Naive B cell (primary cell): Measurements from ENCODE around the gene ZDHHC22. TPM values are rescaled to one million over a fixed set of nuclear protein-coding genes. Genes with fewer than 3 reads are reported as not detected.

Experiments
- ATAC-seq, 2 donors: fragments of 150-1000 bp; cut with Tn5 transposase; 2 replicates each; pipeline ENCODE4 v1.10.0; 2021; ENCODE audit warnings: low read depth in 2 of 2, mild to moderate bottlenecking in 2 of 2, moderate library complexity in 2 of 2
- DNase-seq: peaks from one replicate; pipeline ENCODE4 v3.0.0; 2022
- H3K27ac Mint-ChIP-seq, 6 donors: one replicate each; pipeline ENCODE4 v1.8.0; 2020 to 2022; ENCODE audit warnings: mild to moderate bottlenecking in 6 of 6, mixed read lengths in 6 of 6, moderate library complexity in 5 of 6, inconsistent platforms in 2 of 6
- H3K27me3 Mint-ChIP-seq, 3 donors: one replicate each; pipeline ENCODE4 v1.8.0; 2021 to 2022; ENCODE audit warnings: mixed read lengths in 3 of 3, mild to moderate bottlenecking in 1 of 3
- H3K36me3 Mint-ChIP-seq, 2 donors: one replicate each; pipeline ENCODE4 v1.8.0; 2020 to 2022; ENCODE audit warnings: mixed read lengths in 2 of 2, inconsistent platforms in 1 of 2, mild to moderate bottlenecking in 1 of 2
- H3K4me1 Mint-ChIP-seq, 3 donors: one replicate each; pipeline ENCODE4 v1.8.0; 2020 to 2022; ENCODE audit warnings: mixed read lengths in 3 of 3, inconsistent platforms in 1 of 3, mild to moderate bottlenecking in 1 of 3, moderate library complexity in 1 of 3
- H3K4me3 Mint-ChIP-seq, 8 donors: one replicate each; pipeline ENCODE4 v1.8.0; 2020 to 2022; ENCODE audit warnings: mild to moderate bottlenecking in 8 of 8, mixed read lengths in 8 of 8, moderate library complexity in 8 of 8, inconsistent platforms in 2 of 8
- H3K9me3 Mint-ChIP-seq, 7 donors: one replicate each; pipeline ENCODE4 v1.8.0; 2020 to 2022; ENCODE audit warnings: mixed read lengths in 7 of 7, mild to moderate bottlenecking in 5 of 7, inconsistent platforms in 2 of 7, moderate library complexity in 1 of 7
- polyA plus RNA-seq, 6 donors: library from polyadenylated mRNA; unstranded; fragments of 300-500 nt; fragmentation: Illumina TruSeq; gene quantifications; one replicate each; pipeline ENCODE4 v1.2.3, GENCODE V29; 2021; ENCODE audit warnings: low read depth in 6 of 6

Gene ZDHHC22
- polyA plus RNA-seq, 6 donors from 2014 or later, result not detected

DNA sequence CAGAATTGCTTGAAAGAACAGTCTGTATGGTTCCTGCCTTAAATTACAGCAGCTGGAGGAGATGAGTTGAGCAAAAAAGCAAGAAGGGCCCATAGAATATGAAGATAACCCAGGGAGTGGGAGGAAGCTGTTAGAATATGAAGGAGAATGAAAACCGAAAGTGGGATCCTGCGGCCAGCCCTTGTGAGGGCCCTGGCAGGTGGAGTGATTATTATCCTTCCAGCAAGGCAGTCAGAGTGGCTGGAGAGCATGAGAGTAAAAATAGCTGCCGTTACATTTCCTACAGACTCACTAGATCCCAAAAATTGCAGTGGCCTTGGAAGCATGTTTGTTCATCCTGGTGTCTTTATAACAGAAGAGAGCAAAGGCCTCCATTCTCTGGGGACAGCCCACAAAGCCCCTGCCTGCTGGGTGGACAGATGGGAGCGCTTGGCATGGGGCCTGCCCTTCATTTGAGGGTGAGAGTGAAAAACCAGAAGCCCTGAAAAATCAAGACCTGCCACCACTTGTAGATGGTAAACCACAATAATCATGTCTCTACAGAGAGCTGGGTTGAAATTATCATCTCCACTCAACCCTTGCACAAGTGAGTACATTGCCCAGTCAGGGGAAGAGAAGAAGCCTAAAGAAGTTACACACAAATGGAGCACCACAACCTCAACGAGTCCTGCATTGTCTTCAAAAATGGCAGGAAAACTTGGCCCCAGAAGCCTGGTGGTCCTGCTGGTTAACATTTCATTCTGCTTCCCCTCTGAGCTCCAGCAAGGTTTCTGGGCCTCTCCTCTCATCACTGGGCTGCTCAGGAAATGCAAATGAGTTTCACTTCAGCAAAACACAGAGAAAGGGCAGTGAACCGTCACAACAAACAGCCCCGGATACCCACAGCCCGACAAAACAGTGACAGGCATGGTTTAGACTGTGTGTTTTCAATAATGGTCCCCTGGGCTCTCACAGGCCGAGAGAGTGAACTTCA, 20.5 kb downstream of the ZDHHC22 start:
- peak overlapping the region; percentile 63 to 93 (median 86) for H3K4me3 Mint-ChIP-seq
- H3K9me3 Mint-ChIP-seq, result no peaks in the 10 kb centered on the region
- peak; percentile 93 for DNase-seq
- no peaks in the 10 kb centered on the region for H3K36me3 Mint-ChIP-seq
- peak; percentile 84 to 86 for ATAC-seq
- H3K4me1 Mint-ChIP-seq, result peaks cover 57 to 94% (median 62%) of the 10 kb centered on the region in 3 donors
- peak overlapping the region; percentile 93 to 99 (median 98) for H3K27ac Mint-ChIP-seq
- H3K27me3 Mint-ChIP-seq, result no peaks in the 10 kb centered on the region

DNA sequence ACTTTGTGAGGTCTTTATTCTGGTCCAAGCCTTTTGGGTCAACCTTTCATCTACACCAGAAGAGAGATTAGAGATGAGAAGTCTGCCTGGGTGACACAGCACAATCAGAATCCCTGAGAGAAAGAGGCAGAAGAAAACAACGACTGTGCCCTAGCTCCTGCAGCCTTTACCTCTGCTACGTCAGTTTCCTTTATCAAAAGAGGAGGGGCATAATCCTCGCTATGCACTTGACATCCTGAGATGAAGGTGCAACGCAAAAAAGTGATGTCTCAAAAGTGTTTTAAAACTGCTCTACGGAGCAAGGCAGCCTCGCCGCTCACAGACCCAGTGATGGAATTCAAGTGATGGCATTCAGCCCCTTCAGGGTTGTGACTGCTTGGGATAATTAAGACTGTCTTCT, 21.7 kb downstream of the ZDHHC22 start:
- no peaks in the 10 kb centered on the region for H3K27me3 Mint-ChIP-seq
- H3K4me1 Mint-ChIP-seq, result peaks cover 52 to 94% (median 60%) of the 10 kb centered on the region in 3 donors
- ATAC-seq, result no peak
- H3K36me3 Mint-ChIP-seq, result no peaks in the 10 kb centered on the region
- peak overlapping the region in 7 of 8 donors; percentile 48 to 93 (median 74) for H3K4me3 Mint-ChIP-seq
- DNase-seq, result no peak
- H3K9me3 Mint-ChIP-seq, result no peaks in the 10 kb centered on the region
- H3K27ac Mint-ChIP-seq, result peak overlapping the region in 5 of 6 donors; percentile 89 to 99 (median 98)

DNA sequence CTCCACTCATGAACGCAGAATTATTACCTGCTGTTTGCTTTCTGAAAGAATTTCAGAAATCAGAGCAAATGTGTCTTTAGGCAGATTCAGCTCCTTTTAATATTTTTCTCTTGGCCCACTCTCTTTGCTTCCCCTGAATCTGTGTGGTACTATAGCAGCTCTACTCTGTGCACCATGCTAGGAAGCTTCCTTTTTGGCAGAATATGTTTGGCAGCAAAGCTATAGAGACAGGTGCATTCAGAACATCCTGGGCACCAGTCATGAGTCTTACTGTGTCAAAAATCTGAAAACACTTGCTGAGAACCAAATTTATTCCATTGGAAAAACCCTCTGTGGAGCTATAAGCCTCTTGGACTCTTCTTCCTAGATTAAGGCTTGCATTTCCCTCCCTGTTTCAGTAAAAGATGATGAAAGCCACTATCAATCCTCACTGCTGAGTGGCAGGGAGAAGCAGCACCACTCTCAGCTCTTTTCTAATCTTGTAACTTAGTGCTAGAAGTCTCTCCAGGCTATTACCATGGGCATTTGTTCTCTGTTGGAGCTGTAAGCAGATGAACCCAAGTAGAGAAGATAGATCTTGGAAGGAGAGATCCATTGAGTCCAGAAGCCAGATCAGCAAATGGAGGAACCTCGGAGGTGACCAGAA, 25.3 kb downstream of the ZDHHC22 start:
- no peak for ATAC-seq
- DNase-seq, result no peak
- H3K4me3 Mint-ChIP-seq, result no peak overlapping the region
- no peaks in the 10 kb centered on the region for H3K9me3 Mint-ChIP-seq
- H3K36me3 Mint-ChIP-seq, result peaks cover 0 to 3% of the 10 kb centered on the region in 2 donors
- peak overlapping the region in 3 of 6 donors; percentile 49 to 84 (median 66) for H3K27ac Mint-ChIP-seq
- no peaks in the 10 kb centered on the region for H3K27me3 Mint-ChIP-seq
- H3K4me1 Mint-ChIP-seq, result peaks cover 16 to 72% (median 29%) of the 10 kb centered on the region in 3 donors

DNA sequence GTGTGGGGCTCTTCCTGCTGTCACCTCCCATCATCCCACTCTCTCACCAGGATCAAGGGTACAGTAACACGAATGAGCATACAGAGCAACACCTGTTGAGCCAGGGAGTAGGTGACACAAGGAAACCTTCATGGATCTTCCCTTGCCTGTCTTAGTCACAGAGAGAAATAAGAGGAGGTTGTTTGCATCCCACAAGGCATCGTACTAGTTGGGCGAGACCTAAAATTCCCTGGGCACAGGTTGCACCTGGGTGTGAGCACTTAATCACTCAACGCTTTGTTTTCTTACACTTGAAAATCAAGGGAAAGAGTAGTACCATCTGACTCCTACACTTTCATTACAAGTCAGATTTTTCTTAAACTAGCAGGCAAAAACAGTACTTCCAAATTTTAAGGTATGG, 27.0 kb downstream of the ZDHHC22 start:
- Mint-ChIP-seq H3K4me1 (peaks cover 2 to 56% (median 15%) of the 10 kb centered on the region in 3 donors), H3K36me3 (peaks cover 0 to 3% of the 10 kb centered on the region in 2 donors), H3K27ac (peak overlapping the region in 2 of 6 donors; percentile 6 to 83), H3K9me3 (no peaks in the 10 kb centered on the region), H3K27me3 (no peaks in the 10 kb centered on the region), H3K4me3 (no peak overlapping the region)
- ATAC-seq, result no peak
- DNase-seq, result no peak

DNA sequence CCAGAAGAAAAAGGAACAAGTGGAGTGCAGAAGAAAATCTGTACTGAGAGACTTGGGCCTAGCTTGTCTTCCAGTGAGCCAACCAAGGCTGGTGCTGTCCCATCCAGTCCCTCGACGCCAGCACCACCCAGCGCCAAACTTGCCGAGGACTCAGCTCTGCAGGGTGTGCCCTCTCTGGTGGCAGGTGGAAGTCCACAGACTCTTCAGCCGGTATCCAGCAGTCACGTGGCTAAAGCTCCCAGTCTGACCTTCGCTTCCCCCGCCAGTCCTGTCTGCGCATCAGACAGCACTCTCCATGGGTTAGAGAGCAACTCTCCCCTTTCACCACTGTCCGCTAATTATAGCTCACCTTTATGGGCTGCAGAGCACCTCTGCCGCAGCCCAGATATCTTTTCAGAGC, 27.9 kb downstream of the ZDHHC22 start:
- Mint-ChIP-seq H3K36me3 (peaks cover 0 to 6% of the 10 kb centered on the region in 2 donors), H3K4me1 (peaks cover 6 to 56% (median 15%) of the 10 kb centered on the region in 3 donors), H3K4me3 (no peak overlapping the region), H3K27ac (peak overlapping the region in 3 of 6 donors; percentile 32 to 51 (median 38)), H3K27me3 (no peaks in the 10 kb centered on the region), H3K9me3 (no peaks in the 10 kb centered on the region)
- ATAC-seq (no peak), DNase-seq (no peak)

DNA sequence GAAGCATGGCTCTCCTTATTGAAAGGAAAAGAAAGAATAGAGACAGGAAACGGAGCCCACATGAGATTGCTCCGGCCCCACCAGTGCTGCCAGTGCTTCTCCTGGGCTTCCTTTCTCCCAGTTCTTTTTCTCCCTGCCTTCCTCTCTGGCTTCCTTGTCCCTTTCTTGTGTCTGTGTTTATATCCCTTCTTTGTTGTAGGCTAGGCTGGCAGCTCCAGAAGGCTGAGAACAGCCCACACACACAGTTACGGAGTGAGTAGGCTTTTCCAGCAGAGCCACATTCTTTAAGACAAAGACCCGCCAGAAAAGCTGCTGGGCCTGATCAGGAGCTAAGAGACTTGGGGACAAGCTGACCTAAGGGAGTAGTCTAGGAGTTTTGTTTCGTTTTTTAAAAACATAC, 30.6 kb downstream of the ZDHHC22 start:
- Mint-ChIP-seq H3K4me1 (peaks cover 7 to 39% (median 13%) of the 10 kb centered on the region in 3 donors), H3K4me3 (no peak overlapping the region), H3K36me3 (peaks cover 8 to 13% of the 10 kb centered on the region in 2 donors), H3K9me3 (no peaks in the 10 kb centered on the region), H3K27ac (peak overlapping the region in 2 of 6 donors; percentile 42 to 47), H3K27me3 (no peaks in the 10 kb centered on the region)
- no peak for DNase-seq
- ATAC-seq, result no peak

DNA sequence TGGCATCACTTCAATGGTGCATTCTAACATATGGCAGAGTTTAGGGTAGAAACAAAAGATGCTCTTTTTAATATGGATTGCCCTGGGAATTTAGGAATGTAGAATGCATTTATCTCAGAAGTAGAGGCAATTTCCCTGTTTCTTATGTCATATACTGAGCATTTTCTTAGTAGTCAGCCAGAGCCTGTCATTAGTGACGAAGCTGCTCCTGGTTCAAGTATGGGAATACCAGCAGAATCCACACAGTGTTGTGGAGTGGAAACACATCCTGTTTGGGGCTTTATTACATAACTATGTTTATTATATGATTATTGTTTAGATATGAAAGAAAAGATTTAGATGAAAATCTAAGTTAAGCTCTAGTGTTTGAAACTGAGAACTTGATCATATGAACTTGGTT, 31.3 kb downstream of the ZDHHC22 start:
- H3K4me3 Mint-ChIP-seq, result no peak overlapping the region
- no peaks in the 10 kb centered on the region for H3K9me3 Mint-ChIP-seq
- peaks cover 6 to 38% (median 13%) of the 10 kb centered on the region in 3 donors for H3K4me1 Mint-ChIP-seq
- no peak for DNase-seq
- no peaks in the 10 kb centered on the region for H3K27me3 Mint-ChIP-seq
- H3K27ac Mint-ChIP-seq, result no peak overlapping the region
- H3K36me3 Mint-ChIP-seq, result peaks cover 8 to 13% of the 10 kb centered on the region in 2 donors
- ATAC-seq, result no peak

DNA sequence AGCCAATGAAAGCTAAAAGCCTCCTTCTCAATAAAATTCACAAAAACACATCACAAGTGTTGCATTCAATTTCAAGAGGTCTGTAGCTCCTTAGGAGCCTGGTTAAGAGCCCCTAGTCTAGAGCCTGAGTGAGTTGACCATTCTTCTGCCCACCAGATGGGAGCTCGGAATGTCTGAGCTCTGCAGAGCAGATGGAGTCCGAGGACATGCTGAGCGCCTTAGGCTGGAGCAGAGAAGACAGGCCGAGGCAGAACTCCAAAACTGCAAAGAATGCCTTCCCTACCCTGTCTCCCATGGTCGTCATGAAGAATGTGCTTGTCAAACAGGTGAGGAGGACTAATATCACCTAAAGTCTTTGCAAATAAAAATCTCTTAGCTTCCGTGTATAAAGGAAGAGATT, 31.9 kb downstream of the ZDHHC22 start:
- Mint-ChIP-seq H3K27ac (no peak overlapping the region), H3K27me3 (no peaks in the 10 kb centered on the region), H3K4me1 (peaks cover 7 to 39% (median 15%) of the 10 kb centered on the region in 3 donors), H3K4me3 (no peak overlapping the region), H3K36me3 (peaks cover 8 to 16% of the 10 kb centered on the region in 2 donors), H3K9me3 (no peaks in the 10 kb centered on the region)
- DNase-seq, result no peak
- no peak for ATAC-seq

DNA sequence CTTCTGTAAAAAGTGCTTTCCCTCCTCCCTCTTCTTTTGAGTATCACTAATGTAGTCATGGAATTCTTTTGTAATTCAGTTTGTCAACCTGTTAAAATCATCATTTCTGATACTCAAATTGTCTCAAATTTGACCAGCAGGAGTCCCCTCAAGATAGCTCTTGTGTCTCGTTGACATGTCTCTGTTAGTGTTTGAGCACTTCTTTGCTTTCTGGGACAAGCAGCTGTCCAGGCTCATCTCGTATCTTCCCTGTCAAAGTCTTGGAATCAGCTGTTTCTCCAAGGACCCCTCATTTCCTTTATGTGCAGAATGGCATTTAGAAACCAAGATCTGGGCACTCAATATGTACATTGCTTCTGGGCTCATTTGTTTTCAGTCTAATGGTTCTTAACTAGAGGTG, 32.8 kb downstream of the ZDHHC22 start:
- H3K27ac Mint-ChIP-seq, result peak overlapping the region in 2 of 6 donors; percentile 1 to 13
- peaks cover 8 to 25% of the 10 kb centered on the region in 2 donors for H3K36me3 Mint-ChIP-seq
- no peak for DNase-seq
- H3K9me3 Mint-ChIP-seq, result no peaks in the 10 kb centered on the region
- ATAC-seq, result peak; percentile 46 to 64
- no peak overlapping the region for H3K4me3 Mint-ChIP-seq
- H3K27me3 Mint-ChIP-seq, result no peaks in the 10 kb centered on the region
- H3K4me1 Mint-ChIP-seq, result peaks cover 14 to 42% (median 25%) of the 10 kb centered on the region in 3 donors

DNA sequence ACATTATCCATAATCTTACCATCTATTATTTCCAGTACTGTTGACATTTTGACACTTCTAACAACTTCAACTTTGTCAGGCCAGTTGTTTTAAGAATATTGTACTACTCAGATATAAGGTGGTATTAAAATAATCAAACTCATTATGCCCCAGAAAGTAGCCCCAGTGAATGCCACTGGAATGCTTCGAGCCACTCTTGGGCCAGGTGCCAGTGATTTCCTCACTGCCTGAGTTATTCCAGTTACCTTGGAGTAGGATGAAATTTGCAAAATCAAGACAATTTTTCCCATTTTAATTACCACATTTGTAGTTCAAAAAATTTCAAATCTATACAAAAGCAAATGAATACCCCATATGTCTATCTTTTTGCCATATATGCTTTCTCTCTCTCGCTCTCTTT, 34.4 kb downstream of the ZDHHC22 start:
- H3K27ac Mint-ChIP-seq, result no peak overlapping the region
- DNase-seq (no peak), ATAC-seq (no peak)
- peaks cover 4 to 25% of the 10 kb centered on the region in 2 donors for H3K36me3 Mint-ChIP-seq
- H3K9me3 Mint-ChIP-seq, result no peaks in the 10 kb centered on the region
- peaks cover 17 to 44% (median 31%) of the 10 kb centered on the region in 3 donors for H3K4me1 Mint-ChIP-seq
- no peak overlapping the region for H3K4me3 Mint-ChIP-seq
- no peaks in the 10 kb centered on the region for H3K27me3 Mint-ChIP-seq

DNA sequence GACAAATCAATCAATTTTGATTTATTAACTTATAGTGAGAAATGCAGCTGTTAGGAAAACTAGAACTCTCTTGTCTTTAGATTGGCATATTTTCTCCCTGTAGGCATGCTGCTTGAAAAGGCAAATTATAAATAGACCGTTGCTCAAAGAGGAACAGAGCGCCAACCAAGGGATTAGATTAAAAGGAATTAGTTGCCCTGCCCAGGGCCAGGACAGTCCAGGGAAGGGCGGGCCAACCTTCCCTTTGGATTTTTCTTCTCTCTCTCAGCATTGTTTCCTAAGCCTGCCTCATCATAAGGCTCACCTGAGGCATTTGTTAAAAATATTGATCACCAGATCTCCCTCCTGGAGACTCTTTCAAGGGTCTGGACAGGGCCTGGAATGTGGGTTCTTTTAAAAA, 34.9 kb downstream of the ZDHHC22 start:
- H3K27me3 Mint-ChIP-seq, result no peaks in the 10 kb centered on the region
- DNase-seq (no peak), ATAC-seq (no peak)
- H3K4me1 Mint-ChIP-seq, result peaks cover 21 to 50% (median 36%) of the 10 kb centered on the region in 3 donors
- H3K9me3 Mint-ChIP-seq, result no peaks in the 10 kb centered on the region
- H3K36me3 Mint-ChIP-seq, result peaks cover 4 to 25% of the 10 kb centered on the region in 2 donors
- no peak overlapping the region for H3K4me3 Mint-ChIP-seq
- peak overlapping the region in 1 of 6 donors; percentile 62 for H3K27ac Mint-ChIP-seq

DNA sequence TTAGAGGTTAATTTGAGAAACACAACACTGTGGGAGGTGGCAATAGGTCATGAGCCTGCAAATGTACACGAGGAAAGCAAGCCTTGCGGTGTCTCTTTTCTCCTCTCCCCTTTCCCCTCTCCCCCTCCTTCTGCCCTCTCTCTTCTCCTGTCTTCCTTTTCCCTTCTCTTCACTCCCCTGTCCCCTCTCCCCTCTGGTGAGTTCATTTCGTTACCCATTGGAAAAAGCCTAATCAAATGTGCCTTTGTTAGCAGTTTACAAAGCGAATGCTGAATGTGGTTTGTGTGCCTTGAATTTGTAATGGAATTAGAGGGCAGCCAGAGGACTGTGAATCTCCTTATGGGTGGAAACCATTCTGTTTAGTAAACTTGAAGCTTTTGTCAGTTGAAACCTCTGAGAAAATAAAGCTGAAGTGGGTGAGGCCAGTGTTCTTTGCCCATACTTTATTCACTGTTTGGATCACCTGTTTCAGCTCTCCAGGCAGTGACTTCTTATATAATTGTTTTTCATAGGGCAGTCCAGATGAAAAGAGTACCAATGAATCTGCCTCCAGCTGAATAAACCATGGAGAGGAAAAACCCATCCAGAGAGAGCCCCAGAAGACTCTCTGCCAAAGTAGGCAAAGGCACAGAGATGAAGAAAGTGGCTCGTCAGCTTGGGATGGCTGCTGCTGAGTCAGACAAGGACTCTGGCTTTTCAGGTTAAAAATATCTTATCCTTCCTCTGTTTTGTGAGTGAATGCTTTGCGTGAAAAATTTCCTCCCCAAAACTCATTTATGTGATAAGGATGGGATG, 36.2 kb downstream of the ZDHHC22 start:
- DNase-seq, result no peak
- Mint-ChIP-seq H3K27ac (peak overlapping the region in 2 of 6 donors; percentile 16 to 24), H3K27me3 (no peaks in the 10 kb centered on the region), H3K36me3 (peaks cover 4 to 25% of the 10 kb centered on the region in 2 donors), H3K9me3 (no peaks in the 10 kb centered on the region), H3K4me1 (peaks cover 34 to 63% (median 49%) of the 10 kb centered on the region in 3 donors), H3K4me3 (no peak overlapping the region)
- ATAC-seq, result no peak

DNA sequence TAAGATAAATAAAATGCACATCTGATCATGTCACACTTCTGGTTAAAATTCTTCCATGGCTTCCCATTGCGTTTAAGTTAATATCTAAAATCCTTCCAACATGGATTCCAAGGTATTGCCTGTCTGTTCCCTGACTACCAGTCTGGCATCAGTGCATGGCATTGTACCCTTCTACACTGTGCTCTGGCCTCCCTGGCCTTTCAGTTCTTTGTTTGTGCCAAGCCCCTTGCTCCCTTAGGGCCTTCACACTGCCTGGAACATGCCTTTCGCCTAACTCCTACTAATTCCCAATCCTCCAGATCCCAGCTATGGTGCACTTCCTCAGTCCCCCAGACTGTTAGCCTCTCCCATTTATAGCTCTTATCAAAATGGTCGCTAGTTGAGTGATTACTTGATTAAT, 37.2 kb downstream of the ZDHHC22 start:
- Mint-ChIP-seq H3K27ac (peak overlapping the region in 3 of 6 donors; percentile 52 to 83 (median 57)), H3K4me3 (peak overlapping the region in 1 of 8 donors; percentile 26), H3K4me1 (peaks cover 39 to 70% (median 57%) of the 10 kb centered on the region in 3 donors)

More for the DNA sequence above, 37.2 kb downstream of the ZDHHC22 start:
- ATAC-seq, result no peak
- Mint-ChIP-seq H3K9me3 (no peaks in the 10 kb centered on the region), H3K36me3 (peaks cover 4 to 25% of the 10 kb centered on the region in 2 donors), H3K27me3 (no peaks in the 10 kb centered on the region)
- DNase-seq, result no peak
